Psoas muscle (tissue), 8 donors: ENCODE data around the gene CREBZF. TPM values are rescaled to one million over a fixed set of nuclear protein-coding genes. Genes with fewer than 3 reads are reported as not detected.
"Not testable (repeated sequence)": the region's sequence is repeated elsewhere in the genome, so short reads cannot be mapped to it uniquely, and the experiment has no call there.

Experiments used
- ATAC-seq, 4 donors: fragments of 200-7000 bp; cut with Tn5 transposase; one replicate each; pipeline ENCODE4 v1.9.1; 2020; ENCODE audit warnings: moderate library complexity in 3 of 4, mild to moderate bottlenecking in 2 of 4
- DNase-seq, 2 donors: peaks; one replicate each; pipeline ENCODE4 v3.0.0-alpha.2; 2020
- H3K27ac ChIP-seq: fragments of 200-600 bp; one replicate; pipeline ENCODE4 v1.8.0; 2022
- H3K27me3 ChIP-seq, 3 donors: fragments of 200-600 bp in 1 of 3; one replicate each; pipeline versions ENCODE4 v1.6.1 to v1.8.0; 2013 to 2022; ENCODE audit warnings: low read length in 2 of 3, mild to moderate bottlenecking in 2 of 3, moderate library complexity in 1 of 3; ENCODE audit not compliant: insufficient read depth in 3 of 3
- H3K36me3 ChIP-seq, 2 donors: fragments of 200-600 bp in 1 of 2; one replicate each; pipeline versions ENCODE4 v1.6.1 to v1.8.0; 2013 to 2022; ENCODE audit warnings: low read depth in 1 of 2, mild to moderate bottlenecking in 1 of 2, moderate library complexity in 1 of 2; ENCODE audit not compliant: insufficient read depth in 1 of 2
- H3K4me1 ChIP-seq: fragments of 200-600 bp; one replicate; pipeline ENCODE4 v1.8.0; 2022
- H3K4me3 ChIP-seq: fragments of 200-600 bp; one replicate; pipeline ENCODE4 v1.8.0; 2022; ENCODE audit warnings: mild to moderate bottlenecking
- H3K9me3 ChIP-seq: fragments of 200-600 bp; one replicate; pipeline ENCODE4 v1.8.0; 2022
- WGBS, 3 donors: extraction: QIAGEN DNeasy Blood & Tissue Kit; methylation state at CpG; one replicate each; pipeline versions ENCODE4 v1.1.6 to v1.1.7; 2013; 5-methylcytosine and 5-hydroxymethylcytosine counted together
- intact Hi-C, 2 donors: fragments of 100-400 bp; cut with DNase I; formaldehyde crosslinking; loops; one replicate each; pipeline versions ENCODE4 v1.11.0 to v1.14.2; 2022
- polyA plus RNA-seq, 3 donors: library from polyadenylated mRNA; stranded (reverse); fragments of 200-250 nt; gene quantifications; one replicate each; pipeline ENCODE4 v1.2.3, GENCODE V29; 2013
- total RNA-seq, 4 donors: library from RNA; stranded (reverse); fragmentation: NEBNext Ultra II Directional in 2 of 4; extraction: Animal tissue kit (Norgen Biotek cat#: 25700) in 2 of 4; gene quantifications; one replicate each; pipeline versions ENCODE4 v1.2.1 to v1.2.4, GENCODE V29; 2021 to 2023
- TF ChIP-seq, protein P1 (sequence below): fragments of 200-600 bp; IDR thresholded peaks from one replicate; pipeline ENCODE4 v1.8.0; 2022; ENCODE audit warnings: antibody characterized with exemption
- donor health status: healthy with polysubstance abuse.
- donor health status: DM: no; HTN: no; CAD: no; lungs with moderate emphysema.
- donor health status: Bipolar disorder and iron deficiency.
- donor health status: healthy.
- donor health status: DM: yes; HTN: yes; CAD: no.
- donor health status: DM: no; HTN: no; CAD: no.
- donor health status: DM: no; HTN: no; CAD: no.
- donor health status: DM: yes; HTN: yes; CAD: no.

Gene CREBZF
- total and polyA plus RNA-seq, 7 donors, result 14.0 to 32.3 (median 17.9) TPM

DNA sequence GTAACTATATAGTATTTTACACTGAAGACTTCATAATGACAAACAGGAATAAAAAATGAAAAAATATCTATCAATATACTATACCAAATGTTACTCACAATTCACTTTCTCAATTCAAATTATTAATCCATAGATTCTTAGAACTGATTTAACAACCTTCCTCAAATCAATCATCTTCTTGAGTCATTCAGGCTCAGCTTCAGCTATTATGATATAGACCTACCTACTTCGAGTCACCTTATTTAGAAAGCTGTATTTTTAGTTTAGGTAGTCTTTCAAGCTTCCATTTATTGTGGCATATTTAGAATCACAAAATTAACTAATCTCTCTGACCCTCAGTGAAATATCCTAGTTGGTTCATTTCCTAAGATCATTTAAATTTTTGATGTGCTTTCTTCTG is 8.2 kb downstream of the CREBZF start:
- peaks cover 0 to 91% of the 10 kb centered on the region in 2 donors for H3K36me3 ChIP-seq
- no peak for ATAC-seq
- TF ChIP-seq, protein P1, sequence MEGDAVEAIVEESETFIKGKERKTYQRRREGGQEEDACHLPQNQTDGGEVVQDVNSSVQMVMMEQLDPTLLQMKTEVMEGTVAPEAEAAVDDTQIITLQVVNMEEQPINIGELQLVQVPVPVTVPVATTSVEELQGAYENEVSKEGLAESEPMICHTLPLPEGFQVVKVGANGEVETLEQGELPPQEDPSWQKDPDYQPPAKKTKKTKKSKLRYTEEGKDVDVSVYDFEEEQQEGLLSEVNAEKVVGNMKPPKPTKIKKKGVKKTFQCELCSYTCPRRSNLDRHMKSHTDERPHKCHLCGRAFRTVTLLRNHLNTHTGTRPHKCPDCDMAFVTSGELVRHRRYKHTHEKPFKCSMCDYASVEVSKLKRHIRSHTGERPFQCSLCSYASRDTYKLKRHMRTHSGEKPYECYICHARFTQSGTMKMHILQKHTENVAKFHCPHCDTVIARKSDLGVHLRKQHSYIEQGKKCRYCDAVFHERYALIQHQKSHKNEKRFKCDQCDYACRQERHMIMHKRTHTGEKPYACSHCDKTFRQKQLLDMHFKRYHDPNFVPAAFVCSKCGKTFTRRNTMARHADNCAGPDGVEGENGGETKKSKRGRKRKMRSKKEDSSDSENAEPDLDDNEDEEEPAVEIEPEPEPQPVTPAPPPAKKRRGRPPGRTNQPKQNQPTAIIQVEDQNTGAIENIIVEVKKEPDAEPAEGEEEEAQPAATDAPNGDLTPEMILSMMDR, result no peak
- H3K27me3 ChIP-seq, result no peaks in the 10 kb centered on the region
- intact Hi-C loops, result no loop called here
- H3K4me1 ChIP-seq, result peaks cover 47% of the 10 kb centered on the region
- 84 to 91% (median 87%) methylated on average over 1 of the region's 1 CpG for WGBS, 3 donors
- no peak overlapping the region for H3K27ac ChIP-seq
- DNase-seq, result no peak
- H3K4me3 ChIP-seq, result no peak overlapping the region
- no peaks in the 10 kb centered on the region for H3K9me3 ChIP-seq

DNA sequence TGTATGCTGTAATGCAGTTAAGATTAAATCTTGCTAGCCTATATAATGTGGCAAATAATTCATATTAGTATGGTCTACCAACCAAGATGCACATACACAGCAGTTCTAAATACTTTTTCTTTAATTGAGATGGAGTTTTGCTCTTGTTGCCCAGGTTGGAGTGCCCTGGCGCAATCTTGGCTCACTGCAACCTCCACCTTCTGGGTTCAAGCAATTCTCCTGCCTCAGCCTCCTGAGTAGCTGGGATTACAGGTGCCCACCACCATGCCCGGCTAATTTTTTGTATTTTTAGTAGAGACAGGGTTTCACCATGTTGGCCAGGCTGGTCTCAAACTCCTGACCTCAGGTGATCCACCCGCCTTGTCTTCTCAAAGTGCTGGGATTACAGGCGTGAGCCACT is 10.6 kb downstream of the CREBZF start:
- intact Hi-C loops, H3K4me3 ChIP-seq, DNase-seq, H3K9me3 ChIP-seq, ATAC-seq, H3K27me3 ChIP-seq, H3K27ac ChIP-seq: not testable (repeated sequence)
- Histone ChIP-seq H3K36me3 (peaks cover 0 to 76% of the 10 kb centered on the region in 2 donors), H3K4me1 (peaks cover 26% of the 10 kb centered on the region)
- WGBS, 3 donors, result 95 to 99% (median 98%) methylated on average over 3 to 4 of the region's 4 CpGs

DNA sequence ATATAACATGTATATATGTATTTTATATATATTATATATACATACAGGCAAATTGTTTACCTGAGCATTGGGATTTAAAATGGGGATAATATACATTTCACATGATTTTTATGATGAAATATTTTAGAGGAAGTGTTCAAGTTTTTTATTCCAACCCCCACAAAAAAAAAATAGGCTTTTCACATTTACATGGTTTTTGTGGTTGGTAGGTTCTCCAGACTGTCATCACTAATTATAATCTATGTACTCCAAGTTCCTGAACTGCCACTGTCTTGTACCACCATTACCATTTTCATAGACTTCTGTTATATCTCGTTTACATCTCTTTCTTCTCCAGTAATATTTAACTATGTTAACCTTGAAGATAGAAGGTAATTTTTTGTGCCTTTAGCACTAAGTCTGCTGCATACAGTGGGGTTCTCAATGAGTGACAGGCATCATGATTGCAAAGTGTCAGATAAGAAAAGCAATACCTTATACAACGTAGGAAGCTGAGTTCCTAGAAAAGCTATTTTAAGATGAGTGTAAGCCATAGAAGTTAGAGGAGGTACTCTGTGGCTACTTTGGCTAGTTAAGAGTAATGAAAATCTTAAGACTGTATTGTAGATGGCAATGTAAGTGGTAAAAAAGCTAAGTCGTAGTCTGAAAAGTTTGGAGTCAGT is 12.0 kb downstream of the CREBZF start:
- TF ChIP-seq, protein P1, result no peak
- intact Hi-C loops, result no loop called here
- Histone ChIP-seq H3K4me3 (no peak overlapping the region), H3K4me1 (peaks cover 26% of the 10 kb centered on the region), H3K27me3 (no peaks in the 10 kb centered on the region), H3K27ac (no peak overlapping the region), H3K9me3 (no peaks in the 10 kb centered on the region), H3K36me3 (peaks cover 0 to 66% of the 10 kb centered on the region in 2 donors)
- WGBS, 3 donors, result 47 to 64% (median 47%) methylated on average over 3 of the region's 3 CpGs
- DNase-seq (no peak), ATAC-seq (no peak)

DNA sequence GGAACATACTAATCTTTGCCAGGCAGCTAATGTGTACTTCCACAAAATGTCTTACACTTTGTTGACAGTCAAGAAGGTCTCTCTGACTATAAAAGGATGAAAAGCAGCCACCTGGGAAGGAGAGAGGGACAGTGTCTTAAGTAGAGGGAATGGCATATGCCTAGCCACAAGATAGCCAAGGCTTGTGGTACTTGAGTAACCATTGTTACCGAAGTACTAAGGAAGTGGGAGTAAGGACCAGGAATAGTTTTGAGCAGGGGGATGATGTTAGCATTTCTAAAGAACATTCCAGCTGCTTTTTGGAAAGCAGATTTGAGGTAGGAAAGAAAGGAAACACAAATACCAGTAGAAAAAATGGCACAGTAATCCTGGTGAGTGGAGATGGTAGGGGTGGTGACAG is 13.8 kb downstream of the CREBZF start:
- Histone ChIP-seq H3K27ac (no peak overlapping the region), H3K27me3 (no peaks in the 10 kb centered on the region), H3K9me3 (no peaks in the 10 kb centered on the region), H3K4me1 (peaks cover 31% of the 10 kb centered on the region), H3K4me3 (no peak overlapping the region), H3K36me3 (peaks cover 0 to 48% of the 10 kb centered on the region in 2 donors)
- WGBS, 3 donors, result 72 to 100% (median 89%) methylated on average over 1 of the region's 1 CpG
- TF ChIP-seq, protein P1, result no peak
- no peak for ATAC-seq
- intact Hi-C loops, result no loop called here
- no peak for DNase-seq

DNA sequence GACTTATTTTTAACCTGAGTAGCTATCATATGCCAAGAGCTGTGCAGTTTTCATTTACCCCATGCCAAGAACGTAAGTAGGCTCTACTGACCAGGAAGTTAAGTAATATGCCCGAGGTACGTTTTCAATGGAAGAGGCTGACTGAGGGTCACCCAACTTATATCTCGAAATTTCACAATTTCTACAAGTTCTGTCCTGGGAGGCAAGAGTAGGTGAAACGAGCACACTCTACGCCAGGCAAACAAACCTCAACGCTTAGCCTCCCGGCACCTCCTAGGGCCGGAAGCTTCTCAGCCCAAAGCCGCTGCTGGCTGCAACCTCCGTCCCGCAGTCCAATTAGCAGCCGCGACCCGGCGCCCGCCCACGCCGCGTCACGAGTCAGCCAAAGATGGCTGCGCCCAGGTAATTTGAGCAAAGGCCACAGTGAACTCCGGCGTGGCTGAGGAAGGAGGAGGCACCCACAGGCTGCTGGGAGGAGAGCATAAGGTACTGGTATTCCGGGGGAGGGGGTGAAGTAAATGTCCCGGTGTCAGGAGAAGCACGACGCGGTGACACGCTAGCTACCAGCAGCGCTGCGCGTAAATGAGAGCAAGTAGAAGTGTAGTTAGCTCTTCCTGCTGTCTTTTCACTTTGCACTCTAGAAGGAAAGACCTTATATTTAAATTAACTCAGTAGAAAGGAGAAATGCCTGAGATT is 17.2 kb downstream of the CREBZF start, which contains the start of gene TMEM126A:
TSS of gene TMEM126A (plus strand) at position 364 of the 696 bp plus-strand sequence. CDS start 2,289 bp downstream, outside the sequence.
- ATAC-seq, result peak; percentile 96 to 98 (median 98)
- Histone ChIP-seq H3K27ac (peak within 1 kb of the TSS; percentile 87), H3K4me3 (peak within 1 kb of the TSS; percentile 78), H3K9me3 (no peaks in the 10 kb centered on the region), H3K27me3 (no peaks in the 10 kb centered on the region), H3K4me1 (peaks cover 33% of the 10 kb centered on the region), H3K36me3 (peaks cover 0 to 15% of the 10 kb centered on the region in 2 donors)
- peak; percentile 91 to 94 for DNase-seq
- intact Hi-C loops, result loop anchor here (2.0 to 10.0 kb wide), 2 partner anchors 17 to 53 kb away; no protein-coding TSS in a partner anchor
- WGBS, 3 donors, result 0 to 1% (median 0%) methylated on average over 33 of the region's 33 CpGs
- TF ChIP-seq, protein P1, result no peak
